Smooth muscle cell (in vitro differentiated cells): ENCODE results near the gene AGGF1. TPM values are rescaled to one million over a fixed set of nuclear protein-coding genes. Genes with fewer than 3 reads are reported as not detected.

ENCODE experiments used
- DNase-seq: peaks from one replicate; lab custom pipeline; 2025; ENCODE audit not compliant: unreplicated experiment; lab: John Stamatoyannopoulos, UW
- H2AFZ ChIP-seq: fragments of 200-600 bp; sonication (generic); 2 replicates; pipeline ENCODE4 v1.6.0; 2016; ENCODE audit warnings: antibody characterized with exemption, low read depth, mild to moderate bottlenecking
- H3F3A ChIP-seq: fragments of 200-600 bp; sonication (generic); 2 replicates; pipeline ENCODE4 v1.6.0; 2017; ENCODE audit warnings: antibody characterized with exemption, low read depth
- H3K27ac ChIP-seq: fragments of 200-600 bp; sonication (generic); 2 replicates; pipeline ENCODE4 v1.5.1; 2016; ENCODE audit warnings: low read depth, mild to moderate bottlenecking
- H3K27me3 ChIP-seq: fragments of 200-600 bp; sonication (generic); 2 replicates; pipeline ENCODE4 v1.6.1; 2016; ENCODE audit warnings: low read depth, mild to moderate bottlenecking
- H3K36me3 ChIP-seq: fragments of 200-600 bp; sonication (generic); 2 replicates; pipeline ENCODE4 v1.5.1; 2016; ENCODE audit warnings: low read depth
- H3K4me1 ChIP-seq: fragments of 200-600 bp; sonication (generic); 2 replicates; pipeline ENCODE4 v1.5.1; 2016; ENCODE audit warnings: low read depth
- H3K4me2 ChIP-seq: fragments of 200-600 bp; sonication (generic); 2 replicates; pipeline ENCODE4 v1.6.0; 2016; ENCODE audit warnings: mild to moderate bottlenecking
- H3K4me3 ChIP-seq: fragments of 200-600 bp; sonication (generic); 2 replicates; pipeline ENCODE4 v1.5.1; 2016; ENCODE audit warnings: mild to moderate bottlenecking
- H3K79me2 ChIP-seq: fragments of 200-600 bp; sonication (generic); 2 replicates; pipeline ENCODE4 v1.6.0; 2016; ENCODE audit warnings: low read depth, mild to moderate bottlenecking
- H3K9ac ChIP-seq: fragments of 200-600 bp; sonication (generic); 2 replicates; pipeline ENCODE4 v1.6.0; 2016; ENCODE audit warnings: low read depth
- H3K9me3 ChIP-seq: fragments of 200-600 bp; sonication (generic); replicated peaks from 2 replicates; pipeline ENCODE4 v1.5.1; 2016; ENCODE audit warnings: low read depth
- H4K20me1 ChIP-seq: fragments of 200-600 bp; sonication (generic); 2 replicates; pipeline ENCODE4 v1.6.0; 2016; ENCODE audit warnings: low read depth
- WGBS: methylation state at CpG from one replicate; pipeline ENCODE4 v1.1.7; 2016; ENCODE audit warnings: low lambda C conversion rate; 5-methylcytosine and 5-hydroxymethylcytosine counted together
- polyA plus RNA-seq: library from polyadenylated mRNA; unstranded; fragments of >200 nt; fragmentation: Nextera tagmentation; extraction: Ambion mirVana; gene quantifications from 2 replicates; pipeline ENCODE4 v1.2.1, GENCODE V29; 2016
- total RNA-seq: library from RNA; depleted of rRNA; stranded (reverse); fragments of >200 nt; gene quantifications from 2 replicates; pipeline ENCODE4 v1.2.3, GENCODE V29; 2014
- TF ChIP-seq, protein P1 (sequence below): fragments of 200-600 bp; sonication (generic); IDR thresholded peaks from 2 replicates; pipeline ENCODE4 v1.5.1; 2017; ENCODE audit warnings: borderline replicate concordance, mild to moderate bottlenecking, antibody characterized with exemption; ENCODE audit not compliant: insufficient read depth, poor library complexity, severe bottlenecking

The AGGF1 gene
- total and polyA plus RNA-seq, 2 experiments from 2014 or later: 21.5 to 24.3 TPM

GRCh38 chr5:77086689-77087483 lies 56.7 kb downstream of the AGGF1 start, which contains the start of gene ZBED3:
TSS of gene ZBED3 (minus strand) at chr5:77087285. CDS start at chr5:77077878, 9,407 bp downstream.
- H3K4me2 ChIP-seq: peak within 1 kb of the TSS; percentile 90
- H3K27me3 ChIP-seq: no peaks in the 10 kb centered on the region
- H3K9ac ChIP-seq: peak within 1 kb of the TSS; percentile 82
- H3K27ac ChIP-seq: peak within 1 kb of the TSS; percentile 70
- no peaks in the 10 kb centered on the region for H3F3A ChIP-seq
- under 1% methylated on average over 60 of the region's 63 CpGs for WGBS
- DNase-seq: peak; percentile 49
- no peaks in the 10 kb centered on the region for H3K9me3 ChIP-seq
- H3K4me1 ChIP-seq: peaks cover 15% of the 10 kb centered on the region
- H3K79me2 ChIP-seq: peaks cover 4% of the 10 kb centered on the region
- H3K4me3 ChIP-seq: peak within 1 kb of the TSS; percentile 85
- TF ChIP-seq, protein P1, sequence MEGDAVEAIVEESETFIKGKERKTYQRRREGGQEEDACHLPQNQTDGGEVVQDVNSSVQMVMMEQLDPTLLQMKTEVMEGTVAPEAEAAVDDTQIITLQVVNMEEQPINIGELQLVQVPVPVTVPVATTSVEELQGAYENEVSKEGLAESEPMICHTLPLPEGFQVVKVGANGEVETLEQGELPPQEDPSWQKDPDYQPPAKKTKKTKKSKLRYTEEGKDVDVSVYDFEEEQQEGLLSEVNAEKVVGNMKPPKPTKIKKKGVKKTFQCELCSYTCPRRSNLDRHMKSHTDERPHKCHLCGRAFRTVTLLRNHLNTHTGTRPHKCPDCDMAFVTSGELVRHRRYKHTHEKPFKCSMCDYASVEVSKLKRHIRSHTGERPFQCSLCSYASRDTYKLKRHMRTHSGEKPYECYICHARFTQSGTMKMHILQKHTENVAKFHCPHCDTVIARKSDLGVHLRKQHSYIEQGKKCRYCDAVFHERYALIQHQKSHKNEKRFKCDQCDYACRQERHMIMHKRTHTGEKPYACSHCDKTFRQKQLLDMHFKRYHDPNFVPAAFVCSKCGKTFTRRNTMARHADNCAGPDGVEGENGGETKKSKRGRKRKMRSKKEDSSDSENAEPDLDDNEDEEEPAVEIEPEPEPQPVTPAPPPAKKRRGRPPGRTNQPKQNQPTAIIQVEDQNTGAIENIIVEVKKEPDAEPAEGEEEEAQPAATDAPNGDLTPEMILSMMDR: no peak
- H4K20me1 ChIP-seq: no peaks in the 10 kb centered on the region
- H2AFZ ChIP-seq: peak within 1 kb of the TSS; percentile 98
- H3K36me3 ChIP-seq: no peaks in the 10 kb centered on the region

- Histone ChIP-seq H3K36me3 (no peaks in the 10 kb centered on the region), H3K79me2 (peaks cover 4% of the 10 kb centered on the region), H3K27ac (peak overlapping the region; percentile 70), H3K4me2 (peak overlapping the region; percentile 90), H3K9me3 (no peaks in the 10 kb centered on the region), H3K4me1 (peaks cover 15% of the 10 kb centered on the region), H3K4me3 (peak overlapping the region; percentile 85), H2AFZ (peak overlapping the region; percentile 98), H4K20me1 (no peaks in the 10 kb centered on the region), H3F3A (no peaks in the 10 kb centered on the region), H3K9ac (peak overlapping the region; percentile 82), H3K27me3 (no peaks in the 10 kb centered on the region)
- no peak for DNase-seq
- TF ChIP-seq, protein P1: no peak
- WGBS: 68% methylated on average over 16 of the region's 16 CpGs
These were observed 57.5 kb downstream of the AGGF1 start for GRCh38 chr5:77087484-77088261.

DNA sequence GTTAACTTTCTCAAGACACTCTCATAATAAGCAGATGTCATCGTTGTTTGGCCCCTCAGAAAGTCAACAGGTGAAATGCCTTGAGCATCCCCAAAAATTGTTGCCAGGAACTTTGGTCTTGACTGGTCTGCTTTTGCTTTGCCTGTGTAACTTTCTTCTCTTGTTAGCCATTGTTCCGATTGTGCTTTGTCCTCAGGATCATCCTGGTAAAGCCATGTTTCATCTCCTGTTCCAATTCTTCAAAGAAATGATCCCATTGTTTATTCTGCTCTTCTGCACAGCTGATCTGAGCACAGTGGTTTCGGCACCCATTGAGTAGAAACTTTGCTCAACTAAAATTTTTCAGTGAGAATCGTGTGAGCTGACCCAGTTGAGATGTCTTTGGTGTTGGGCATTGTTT lies 65.0 kb downstream of the AGGF1 start:
- H3K27ac ChIP-seq: no peak overlapping the region
- 94% methylated on average over 4 of the region's 4 CpGs for WGBS
- H3K4me2 ChIP-seq: no peak overlapping the region
- no peaks in the 10 kb centered on the region for H3K79me2 ChIP-seq
- no peaks in the 10 kb centered on the region for H3K4me1 ChIP-seq
- no peaks in the 10 kb centered on the region for H3K27me3 ChIP-seq
- TF ChIP-seq, protein P1: no peak
- H3K4me3 ChIP-seq: no peak overlapping the region
- no peak overlapping the region for H3K9ac ChIP-seq
- DNase-seq: no peak
- H2AFZ ChIP-seq: no peak overlapping the region
- no peaks in the 10 kb centered on the region for H3K36me3 ChIP-seq
- no peaks in the 10 kb centered on the region for H3F3A ChIP-seq
- H4K20me1 ChIP-seq: no peaks in the 10 kb centered on the region
- no peaks in the 10 kb centered on the region for H3K9me3 ChIP-seq
